Hepatocyte (in vitro differentiated cells): ENCODE data around the gene FGD2. TPM values are rescaled to one million over a fixed set of nuclear protein-coding genes. Genes with fewer than 3 reads are reported as not detected.

Source experiments
- DNase-seq: peaks from one replicate; pipeline ENCODE4 v3.0.0-alpha.2; 2016; ENCODE audit warnings: low spot score
- H2AFZ ChIP-seq: fragments of 200-600 bp; sonication (generic); 2 replicates; pipeline ENCODE4 v1.6.0; 2016; ENCODE audit warnings: antibody characterized with exemption, mild to moderate bottlenecking
- H3K27ac ChIP-seq: fragments of 200-600 bp; sonication (generic); 2 replicates; pipeline ENCODE4 v1.5.1; 2016; ENCODE audit warnings: mild to moderate bottlenecking
- H3K27me3 ChIP-seq: fragments of 200-600 bp; sonication (generic); 2 replicates; pipeline ENCODE4 v1.6.1; 2016
- H3K36me3 ChIP-seq: fragments of 200-600 bp; sonication (generic); replicated peaks from 2 replicates; pipeline ENCODE4 v1.5.1; 2016; ENCODE audit warnings: low read depth; ENCODE audit not compliant: insufficient read depth
- H3K4me1 ChIP-seq: fragments of 200-600 bp; sonication (generic); 2 replicates; pipeline ENCODE4 v1.5.1; 2016; ENCODE audit warnings: mild to moderate bottlenecking, moderate library complexity; ENCODE audit not compliant: insufficient read depth
- H3K4me2 ChIP-seq: fragments of 200-600 bp; sonication (generic); 2 replicates; pipeline ENCODE4 v1.6.0; 2016
- H3K4me3 ChIP-seq: fragments of 200-600 bp; sonication (generic); 2 replicates; pipeline ENCODE4 v1.5.1; 2016; ENCODE audit warnings: mild to moderate bottlenecking
- H3K79me2 ChIP-seq: fragments of 200-600 bp; sonication (generic); 2 replicates; pipeline ENCODE4 v1.6.0; 2017; ENCODE audit warnings: mild to moderate bottlenecking
- H3K9me2 ChIP-seq: fragments of 200-600 bp; sonication (generic); replicated peaks from 2 replicates; pipeline ENCODE4 v1.6.0; 2017; ENCODE audit warnings: mild to moderate bottlenecking; ENCODE audit not compliant: insufficient read depth
- H3K9me3 ChIP-seq: fragments of 200-600 bp; sonication (generic); 2 replicates; pipeline ENCODE4 v1.5.1; 2016; ENCODE audit warnings: low read depth, mild to moderate bottlenecking
- H4K20me1 ChIP-seq: fragments of 200-600 bp; sonication (generic); 2 replicates; pipeline ENCODE4 v1.6.0; 2016; ENCODE audit warnings: mild to moderate bottlenecking; ENCODE audit not compliant: insufficient read depth, poor library complexity, severe bottlenecking
- CTCF ChIP-seq: fragments of 200-600 bp; sonication (generic); IDR thresholded peaks from 2 replicates; pipeline ENCODE4 v1.5.1; 2016; ENCODE audit warnings: antibody characterized with exemption, mild to moderate bottlenecking; ENCODE audit not compliant: poor library complexity
- EZH2 ChIP-seq: fragments of 200-600 bp; sonication (generic); IDR thresholded peaks from 2 replicates; pipeline ENCODE4 v1.6.1; 2016; ENCODE audit warnings: antibody characterized with exemption, mild to moderate bottlenecking, borderline replicate concordance
- EZH2phosphoT487 ChIP-seq: fragments of 200-600 bp; sonication (generic); IDR thresholded peaks from one replicate; pipeline ENCODE4 v1.6.1; 2018; ENCODE audit warnings: antibody characterized with exemption, mild to moderate bottlenecking, low read depth, moderate library complexity; ENCODE audit not compliant: unreplicated experiment, severe bottlenecking
- WGBS: methylation state at CpG from one replicate; pipeline ENCODE4 v1.1.6; 2016; ENCODE audit warnings: low lambda C conversion rate; ENCODE audit errors: missing lambda C conversion rate; 5-methylcytosine and 5-hydroxymethylcytosine counted together
- polyA plus RNA-seq: library from polyadenylated mRNA; unstranded; fragments of >200 nt; fragmentation: Nextera tagmentation; extraction: Ambion mirVana; gene quantifications from 2 replicates; pipeline ENCODE4 v1.2.1, GENCODE V29; 2016
- total RNA-seq: library from RNA; depleted of rRNA; stranded (reverse); fragments of >200 nt; gene quantifications from 2 replicates; pipeline ENCODE4 v1.2.3, GENCODE V29; 2014

FGD2 gene
- total and polyA plus RNA-seq, 2 experiments from 2014 or later, result 4.6 to 5.2 TPM

DNA sequence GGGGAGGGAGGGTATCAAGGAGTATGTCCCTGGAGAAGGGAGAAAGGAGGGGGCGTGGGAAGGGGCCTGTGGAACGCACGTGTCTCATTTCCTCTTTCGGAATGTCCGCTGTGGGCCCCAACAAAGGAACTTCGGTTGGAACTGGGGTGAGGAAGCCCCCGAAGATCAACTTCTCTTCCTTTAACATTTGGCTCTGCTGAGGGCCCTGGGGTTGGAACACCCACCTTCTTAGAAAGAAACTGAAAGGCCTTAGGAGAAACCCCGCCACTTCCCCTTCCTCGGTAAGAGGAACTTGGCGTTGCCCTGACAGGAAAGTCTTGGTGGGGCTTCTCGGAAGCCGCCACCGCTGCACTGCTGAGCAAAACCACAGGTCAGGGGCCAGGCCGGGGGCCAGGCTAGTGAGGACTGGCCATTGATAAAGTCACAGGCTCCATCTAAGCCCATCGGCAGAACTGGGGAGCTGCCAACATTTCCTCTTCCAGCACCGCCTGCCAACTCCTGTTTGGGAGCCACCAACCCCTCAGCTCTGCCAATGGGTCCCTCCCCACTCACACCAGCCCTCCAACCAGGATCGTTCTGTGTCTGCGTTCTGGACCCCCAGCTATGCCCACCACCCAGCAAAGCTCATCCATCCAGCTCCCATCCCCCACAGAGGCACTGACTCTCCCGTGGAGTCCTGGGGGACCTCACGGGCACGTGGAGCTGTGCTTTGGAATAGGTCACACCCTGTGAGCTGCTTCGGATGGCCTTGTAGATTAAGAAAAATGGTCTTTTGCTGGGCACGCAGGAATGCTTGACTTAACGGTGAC is 44.8 kb downstream of the FGD2 start:
- peaks cover 5% of the 10 kb centered on the region for H3K4me1 ChIP-seq
- H4K20me1 ChIP-seq, result no peaks in the 10 kb centered on the region
- H3K27ac ChIP-seq, result no peak overlapping the region
- 90% methylated on average over 23 of the region's 24 CpGs for WGBS
- H3K79me2 ChIP-seq, result no peaks in the 10 kb centered on the region
- no peaks in the 10 kb centered on the region for H3K27me3 ChIP-seq
- no peak overlapping the region for H3K4me2 ChIP-seq
- H3K9me2 ChIP-seq, result no peaks in the 10 kb centered on the region
- no peak overlapping the region for H3K4me3 ChIP-seq
- no peak overlapping the region for H2AFZ ChIP-seq
- no peaks in the 10 kb centered on the region for H3K9me3 ChIP-seq
- DNase-seq, result no peak
- TF ChIP-seq EZH2phosphoT487, result no peak
- TF ChIP-seq CTCF, result no peak
- no peak for TF ChIP-seq EZH2
- no peaks in the 10 kb centered on the region for H3K36me3 ChIP-seq

GRCh38 chr6:37050854-37051137 is 45.3 kb downstream of the FGD2 start:
- no peak for DNase-seq
- no peak overlapping the region for H3K4me3 ChIP-seq
- H3K9me2 ChIP-seq, result no peaks in the 10 kb centered on the region
- H3K79me2 ChIP-seq, result no peaks in the 10 kb centered on the region
- 82% methylated on average over 4 of the region's 4 CpGs for WGBS
- TF ChIP-seq EZH2phosphoT487 (no peak), EZH2 (no peak), CTCF (no peak)
- H3K36me3 ChIP-seq, result no peaks in the 10 kb centered on the region
- peaks cover 5% of the 10 kb centered on the region for H3K4me1 ChIP-seq
- no peaks in the 10 kb centered on the region for H3K9me3 ChIP-seq
- H3K4me2 ChIP-seq, result no peak overlapping the region
- no peak overlapping the region for H3K27ac ChIP-seq
- no peaks in the 10 kb centered on the region for H4K20me1 ChIP-seq
- no peaks in the 10 kb centered on the region for H3K27me3 ChIP-seq
- H2AFZ ChIP-seq, result no peak overlapping the region

DNA sequence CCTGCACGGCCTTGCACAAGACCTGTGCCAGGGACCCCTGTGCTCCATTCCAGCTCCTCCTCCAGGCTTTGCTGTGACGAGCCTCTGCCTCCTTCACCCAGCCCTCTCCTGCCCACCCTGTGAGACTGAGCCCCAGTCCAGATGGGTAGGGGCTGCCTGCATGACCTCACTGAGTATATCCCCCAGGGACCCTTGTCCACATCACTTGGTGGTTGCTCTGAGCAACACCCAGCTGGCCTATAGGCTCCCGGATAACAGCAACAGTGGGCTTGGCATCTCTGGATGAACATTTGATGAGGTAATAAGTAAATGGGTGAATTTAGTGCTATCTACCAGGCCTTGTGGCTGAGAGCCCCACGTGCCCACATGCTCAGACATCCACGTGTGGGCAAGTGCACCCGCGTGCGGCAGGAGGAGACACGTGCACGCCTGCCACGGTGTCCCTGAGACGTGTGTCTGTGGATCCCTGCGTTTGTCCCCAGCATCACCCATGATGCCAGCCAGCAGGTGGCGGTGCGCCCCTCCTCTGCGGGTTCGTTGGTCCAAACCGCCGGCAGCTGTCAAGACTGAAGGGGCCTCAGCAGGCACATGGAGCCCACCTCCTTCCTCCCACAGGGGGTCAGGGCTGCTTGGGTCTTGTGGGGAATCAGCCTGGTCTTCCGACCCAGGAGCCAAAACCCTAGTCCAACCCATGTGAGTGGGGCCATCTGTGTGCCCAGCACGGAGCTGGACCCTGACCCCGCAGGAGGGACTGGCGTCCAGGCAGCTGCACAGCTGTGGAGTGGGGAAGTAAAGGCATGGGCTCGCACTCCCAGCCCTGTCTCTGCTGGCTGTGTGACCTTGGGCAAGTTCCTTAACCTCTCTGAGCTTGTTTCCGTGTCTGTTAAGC is 45.9 kb downstream of the FGD2 start:
- Histone ChIP-seq H3K4me2 (peak overlapping the region; percentile 45), H3K4me1 (peaks cover 7% of the 10 kb centered on the region)

More for the DNA sequence above, 45.9 kb downstream of the FGD2 start:
- 25% methylated on average over 25 of the region's 25 CpGs for WGBS
- Histone ChIP-seq H3K4me3 (no peak overlapping the region), H3K27ac (peak overlapping the region; percentile 11), H3K9me3 (no peaks in the 10 kb centered on the region), H3K79me2 (no peaks in the 10 kb centered on the region), H3K36me3 (no peaks in the 10 kb centered on the region), H3K9me2 (no peaks in the 10 kb centered on the region), H4K20me1 (no peaks in the 10 kb centered on the region), H3K27me3 (no peaks in the 10 kb centered on the region), H2AFZ (no peak overlapping the region)
- TF ChIP-seq CTCF (peak; percentile 87), EZH2phosphoT487 (no peak)
- peak; percentile 91 for DNase-seq
